Raji (cell line): ENCODE measurements around the gene OTUD1.

Source experiments
- POLR2A ChIP-seq: IDR thresholded peaks from 2 replicates; pipeline ENCODE4 v1.6.1; 2011; ENCODE audit warnings: low read depth, low read length, control low read depth; ENCODE audit not compliant: insufficient read depth

OTUD1 gene

DNA sequence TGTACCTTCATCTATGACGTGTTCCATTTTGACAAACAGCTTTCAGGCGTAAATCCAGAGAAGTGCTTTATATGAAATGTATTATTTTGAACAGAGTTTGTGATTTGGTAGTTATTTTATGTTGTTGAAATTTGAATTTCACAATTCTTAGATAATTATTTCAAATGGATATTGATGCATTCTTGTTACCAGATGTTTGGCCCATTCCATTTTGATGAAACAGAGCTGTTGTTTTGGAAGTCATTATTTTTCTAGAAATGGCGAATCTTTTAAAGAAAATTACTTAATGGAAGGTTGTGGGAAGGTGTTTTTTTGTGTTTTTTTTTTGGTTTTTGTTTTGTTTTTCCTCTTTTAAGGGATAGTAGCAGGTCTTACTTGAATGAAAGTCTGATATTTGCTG is 2.4 kb downstream of the OTUD1 start:
- TF ChIP-seq POLR2A, result no peak

DNA sequence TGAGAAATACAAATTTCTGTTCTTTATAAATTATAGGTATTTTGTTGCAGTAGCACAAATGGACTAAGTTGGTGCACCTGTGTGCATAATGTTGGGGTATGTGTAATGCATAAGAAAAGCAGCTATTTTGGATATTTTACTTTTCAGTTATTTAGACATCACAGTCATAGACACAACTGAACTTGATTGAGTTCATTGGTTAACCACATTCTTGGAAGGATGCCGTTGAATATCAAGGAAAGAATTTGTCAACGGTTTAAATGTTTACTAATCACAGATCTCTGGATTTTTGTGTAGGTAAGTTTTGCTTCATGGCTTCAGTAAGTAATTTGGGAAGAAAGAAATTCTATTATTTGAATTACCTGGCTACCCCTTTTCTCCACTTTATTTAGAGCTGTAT is 4.1 kb downstream of the OTUD1 start:
- no peak for TF ChIP-seq POLR2A

DNA sequence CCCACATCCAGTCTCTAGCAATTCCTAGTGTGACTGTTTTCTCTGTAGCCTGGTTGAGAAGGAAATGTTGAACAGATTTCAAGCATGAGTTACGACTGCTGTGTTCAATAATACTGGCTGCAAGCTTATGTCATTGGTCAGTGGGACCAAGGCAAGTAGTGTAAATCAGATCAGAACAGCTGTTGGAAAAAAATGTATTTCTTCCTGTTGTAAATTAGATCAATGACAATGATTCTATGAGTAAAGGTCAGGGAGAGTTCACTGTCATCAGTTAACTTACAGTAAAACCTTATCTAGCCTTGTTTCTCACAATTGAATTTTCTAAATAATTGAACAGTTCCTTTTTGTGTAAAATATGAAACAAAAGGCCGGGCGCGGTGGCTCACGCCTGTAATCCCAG is 6.7 kb downstream of the OTUD1 start:
- no peak for TF ChIP-seq POLR2A

DNA sequence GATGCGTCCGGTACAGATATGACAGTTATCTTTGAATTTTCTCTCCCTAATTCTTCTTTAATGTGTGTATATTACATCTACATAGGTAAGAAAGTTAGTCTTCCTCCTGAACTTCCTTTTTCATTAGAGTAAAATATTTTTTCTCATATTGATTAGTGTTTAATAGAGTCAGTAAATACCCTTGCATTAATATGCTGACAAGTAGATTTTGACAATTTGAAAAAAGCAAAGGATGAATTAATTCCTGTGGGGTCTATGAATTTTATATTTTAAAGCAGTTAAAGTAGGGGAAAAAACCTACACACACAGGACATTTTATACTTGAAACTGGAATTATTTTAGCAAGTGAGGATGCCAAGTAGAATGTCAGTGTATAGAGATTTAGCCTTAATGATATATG is 9.4 kb downstream of the OTUD1 start:
- no peak for TF ChIP-seq POLR2A

DNA sequence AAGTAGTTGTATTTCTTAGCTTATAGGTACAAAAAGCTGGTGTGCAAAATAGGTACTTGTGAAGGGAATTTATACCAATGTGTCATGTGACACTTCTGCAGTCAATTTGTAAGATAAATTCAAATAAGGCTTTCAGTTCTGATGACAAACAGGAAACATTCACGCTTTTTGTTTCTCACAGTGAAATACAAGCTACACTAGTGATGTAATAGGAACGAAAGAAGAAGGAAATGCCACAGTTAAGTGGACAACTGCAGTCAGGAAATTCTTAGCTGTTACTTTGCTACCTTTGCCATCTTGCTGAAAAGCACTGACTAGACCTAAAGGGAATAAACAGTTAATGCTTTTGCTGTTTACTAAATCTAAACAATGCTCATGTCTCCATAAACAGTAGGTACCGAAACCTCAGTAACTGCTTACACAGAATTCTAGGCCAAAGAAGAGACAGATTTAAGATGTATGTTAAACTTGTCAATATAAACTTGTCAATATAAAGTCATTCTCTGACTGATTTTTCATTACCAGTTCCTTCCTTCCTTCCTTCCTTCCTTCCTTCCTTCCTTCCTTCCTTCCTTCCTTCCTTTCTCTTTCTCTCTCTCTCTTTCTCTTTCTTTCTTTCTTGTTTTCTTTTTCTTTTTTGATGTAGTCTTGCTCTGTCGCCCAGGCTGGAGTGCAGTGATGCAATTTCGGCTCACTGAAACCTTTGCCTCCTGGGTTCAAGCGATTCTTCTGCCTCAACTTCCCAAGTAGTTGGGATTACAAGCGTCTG is 10.1 kb downstream of the OTUD1 start:
- TF ChIP-seq POLR2A, result no peak

DNA sequence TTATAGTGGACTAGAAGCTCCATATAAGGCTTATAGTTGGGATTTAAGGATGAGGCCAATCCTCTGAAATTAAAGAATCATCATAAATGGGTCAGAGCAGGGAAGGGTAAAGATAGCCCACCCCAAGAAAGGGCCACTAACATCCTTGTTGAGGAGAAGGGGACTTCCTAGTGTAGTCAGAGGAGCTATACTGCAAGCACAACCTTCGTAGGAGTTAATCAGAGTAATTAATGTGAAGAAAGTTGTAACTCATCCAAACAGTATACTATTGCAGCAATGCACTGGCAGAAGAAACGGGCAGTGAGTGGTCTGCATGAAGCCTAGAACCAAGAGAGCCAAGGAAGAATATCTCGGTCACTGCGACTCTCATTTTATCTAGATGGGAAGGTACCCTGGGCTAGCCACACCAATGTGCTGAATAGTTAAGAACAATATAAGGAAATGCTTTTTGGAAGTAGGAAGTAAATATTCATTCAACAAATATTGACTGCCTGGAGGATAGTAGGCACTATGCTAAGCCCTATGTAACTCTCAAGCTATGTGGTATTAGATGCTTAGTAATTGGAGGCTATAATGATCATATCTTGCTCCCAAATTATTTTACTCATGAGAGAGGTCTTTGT is 13.3 kb downstream of the OTUD1 start:
- TF ChIP-seq POLR2A, result no peak

DNA sequence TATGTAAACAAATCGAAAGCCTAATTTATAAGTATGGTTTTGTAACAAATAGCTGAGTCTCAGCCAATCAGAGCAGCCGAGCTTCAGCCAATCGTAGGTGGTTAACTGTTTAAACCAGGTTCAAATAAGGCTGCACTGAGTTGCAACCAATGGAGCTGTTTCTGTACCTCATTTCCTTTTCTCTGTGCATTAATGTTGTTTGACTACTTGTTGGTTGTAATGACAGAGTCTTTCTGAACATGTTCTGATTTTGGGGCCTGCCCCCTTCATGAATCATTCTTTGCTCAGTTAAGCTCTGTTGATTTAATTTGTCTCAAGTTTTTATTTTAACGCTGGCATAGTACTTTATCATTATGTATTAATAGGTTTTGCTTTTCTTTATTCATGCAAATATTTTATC is 14.6 kb downstream of the OTUD1 start:
- no peak for TF ChIP-seq POLR2A

DNA sequence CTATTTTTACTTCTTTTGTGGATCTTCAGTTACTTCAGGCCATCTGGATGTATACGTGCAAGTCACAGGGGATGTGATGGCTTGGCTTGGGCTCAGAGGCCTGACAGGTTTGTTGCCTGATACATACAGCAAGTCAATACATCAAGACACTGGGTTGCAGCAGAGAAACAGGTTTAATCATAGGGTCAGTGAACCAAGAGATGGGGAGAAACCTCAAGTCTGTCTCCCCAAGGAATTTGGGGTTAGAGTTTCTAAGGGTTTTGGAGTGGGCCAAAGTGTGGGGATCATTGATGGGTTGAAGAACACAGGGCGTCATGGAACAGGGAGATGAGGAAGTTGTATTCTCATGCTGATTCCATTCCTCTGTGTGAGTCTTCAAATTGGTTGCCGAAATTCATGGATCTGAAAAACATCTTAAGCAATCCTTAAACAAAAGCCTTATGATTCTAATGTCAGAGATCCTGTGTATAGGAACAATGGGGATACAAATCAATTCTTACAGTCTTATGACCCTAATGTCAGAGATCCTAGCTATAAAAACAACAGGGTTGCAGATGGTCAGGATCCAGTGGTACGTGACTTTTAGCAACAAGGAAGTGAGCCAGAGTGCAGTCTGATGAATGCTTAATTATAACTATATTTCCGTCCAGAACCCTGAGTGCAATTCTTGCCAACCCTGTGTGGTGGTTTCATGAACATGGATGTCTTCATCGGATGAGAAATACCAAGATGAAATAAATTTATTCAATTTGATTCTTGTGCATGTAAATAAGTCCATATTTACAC is 18.9 kb downstream of the OTUD1 start:
- TF ChIP-seq POLR2A, result no peak

DNA sequence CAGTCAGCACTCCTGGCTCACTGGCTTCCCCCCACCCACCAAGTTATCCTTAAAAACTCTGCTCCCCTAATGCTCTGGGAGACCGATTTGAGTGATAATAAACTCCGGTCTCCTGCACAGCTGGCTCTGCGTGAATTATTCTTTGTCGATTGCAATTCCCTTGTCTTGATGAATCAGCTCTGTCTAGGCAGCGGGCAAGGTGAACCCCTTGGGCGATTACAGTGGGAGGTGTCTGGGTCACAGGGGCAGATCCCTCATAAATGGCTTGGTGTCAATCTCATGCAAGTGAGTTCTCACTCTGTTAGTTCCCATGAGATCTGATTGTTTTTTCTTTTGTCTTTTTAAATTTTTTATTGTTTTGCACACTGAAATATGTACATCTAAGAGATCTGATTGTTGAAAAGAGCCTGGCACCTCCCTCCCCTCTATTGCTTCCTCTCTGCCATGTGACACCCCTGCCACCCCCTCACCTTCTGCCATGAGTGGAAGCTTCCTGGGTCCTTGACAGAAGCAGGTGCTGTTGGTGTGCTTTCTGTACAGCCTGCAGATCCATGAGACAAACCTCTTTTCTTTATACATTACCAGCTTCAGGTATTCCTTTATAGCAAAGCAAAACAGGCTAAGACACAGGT is 20.5 kb downstream of the OTUD1 start:
- no peak for TF ChIP-seq POLR2A

DNA sequence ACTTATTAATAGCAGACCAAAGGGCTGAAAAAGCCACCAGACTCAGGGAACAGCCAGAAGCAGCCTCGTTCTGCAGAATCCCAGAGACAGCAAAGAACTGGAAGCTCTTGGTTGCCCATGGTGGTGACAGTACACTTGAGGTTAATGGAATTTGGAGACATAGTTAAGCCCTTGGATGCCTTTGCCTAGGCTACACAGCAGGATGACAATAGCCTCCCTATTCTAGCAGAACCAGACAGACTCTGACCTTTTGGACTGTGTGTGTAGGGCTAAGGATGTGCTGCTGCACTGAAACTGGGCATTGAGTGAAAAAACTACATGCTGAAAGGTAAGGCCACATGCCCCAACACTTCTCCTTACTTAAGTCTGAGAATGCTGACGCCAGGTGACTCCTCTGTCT is 22.7 kb downstream of the OTUD1 start:
- no peak for TF ChIP-seq POLR2A

DNA sequence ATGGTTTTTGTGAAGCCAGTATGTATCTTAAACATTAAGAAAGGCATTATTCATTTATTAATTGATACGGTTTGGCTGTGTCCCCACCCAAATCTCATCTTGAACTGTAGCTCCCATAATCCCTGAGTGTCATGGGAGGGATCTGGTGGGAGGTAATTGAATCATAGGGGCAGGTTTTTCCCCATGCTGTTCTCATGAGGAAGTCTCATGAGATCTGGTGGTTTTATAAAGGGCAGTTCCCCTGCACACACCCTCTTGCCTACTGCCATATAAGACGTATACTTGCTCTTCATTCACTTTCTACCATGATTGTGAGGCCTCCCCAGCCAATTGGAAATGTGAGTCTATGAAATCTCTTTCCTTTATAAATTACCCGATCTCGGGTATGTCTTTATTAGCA is 28.1 kb downstream of the OTUD1 start:
- TF ChIP-seq POLR2A, result no peak

DNA sequence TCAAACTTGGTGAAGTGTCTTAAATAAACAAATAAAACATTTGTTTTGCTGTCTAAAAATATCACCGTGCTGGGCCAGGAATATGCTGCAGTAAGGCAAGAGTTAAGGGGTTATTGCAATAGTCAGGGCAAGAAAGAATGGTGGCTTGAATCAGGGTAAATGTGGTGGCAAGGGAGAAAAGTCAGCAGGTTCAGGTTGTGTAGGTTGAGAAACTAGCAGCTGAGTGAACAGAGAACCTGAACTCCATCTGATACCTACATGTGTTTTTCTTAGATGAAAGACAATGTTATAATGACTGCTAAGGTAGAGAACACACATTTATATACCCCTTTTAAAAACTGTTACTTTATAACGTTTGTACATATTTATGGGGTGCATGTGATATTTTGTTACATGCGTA is 28.7 kb downstream of the OTUD1 start:
- no peak for TF ChIP-seq POLR2A

DNA sequence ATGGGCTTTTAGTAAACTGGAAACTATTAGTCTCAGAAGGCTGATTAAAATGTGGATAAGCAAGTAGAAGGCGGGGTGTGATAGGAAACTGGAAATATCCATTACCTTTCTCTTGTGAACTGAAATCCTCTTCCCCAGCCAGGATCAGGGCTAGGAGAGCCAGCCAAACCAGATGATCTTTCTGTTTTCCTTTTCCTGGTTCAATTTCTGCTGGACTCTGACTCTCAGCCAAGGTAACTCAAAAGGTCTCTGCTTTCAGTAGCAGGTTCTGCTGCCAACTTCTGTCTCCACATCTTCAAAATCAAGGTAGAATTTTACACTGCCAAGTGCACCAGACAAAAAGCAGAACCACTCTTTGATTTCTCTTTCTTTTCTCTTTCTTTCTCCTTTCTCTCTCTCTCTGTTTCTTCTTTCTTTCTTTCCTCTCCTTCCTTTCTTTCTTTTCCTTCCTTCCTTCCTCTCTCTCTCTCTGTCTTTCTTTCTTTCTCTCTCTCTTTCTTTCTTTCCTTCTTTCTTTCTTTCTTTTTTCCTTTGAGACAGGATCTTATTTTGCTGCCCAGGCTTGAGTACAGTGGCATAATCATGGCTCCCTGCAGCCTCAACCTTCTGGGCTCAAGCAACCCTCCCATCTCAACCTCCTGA is 30.8 kb downstream of the OTUD1 start:
- TF ChIP-seq POLR2A, result no peak

DNA sequence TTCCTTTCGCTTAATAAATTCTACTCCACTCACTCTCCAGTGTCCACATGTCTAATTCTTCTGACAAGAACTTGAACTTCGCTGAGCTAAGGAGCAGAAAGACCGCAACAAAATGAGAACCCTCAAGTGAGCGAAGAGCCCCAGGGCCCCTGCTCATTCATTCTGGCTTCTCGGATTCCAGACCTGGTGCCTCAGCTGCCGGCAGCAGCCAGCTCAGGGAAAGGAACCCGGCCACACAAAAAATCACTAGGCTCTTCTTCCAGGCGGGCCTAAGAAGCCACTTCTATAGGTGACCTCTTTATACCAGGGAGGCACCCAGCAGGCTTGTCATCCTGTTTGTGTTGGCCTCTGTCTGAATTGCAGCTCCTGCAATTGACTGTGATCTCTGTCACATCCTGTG is 33.3 kb downstream of the OTUD1 start:
- TF ChIP-seq POLR2A, result no peak

DNA sequence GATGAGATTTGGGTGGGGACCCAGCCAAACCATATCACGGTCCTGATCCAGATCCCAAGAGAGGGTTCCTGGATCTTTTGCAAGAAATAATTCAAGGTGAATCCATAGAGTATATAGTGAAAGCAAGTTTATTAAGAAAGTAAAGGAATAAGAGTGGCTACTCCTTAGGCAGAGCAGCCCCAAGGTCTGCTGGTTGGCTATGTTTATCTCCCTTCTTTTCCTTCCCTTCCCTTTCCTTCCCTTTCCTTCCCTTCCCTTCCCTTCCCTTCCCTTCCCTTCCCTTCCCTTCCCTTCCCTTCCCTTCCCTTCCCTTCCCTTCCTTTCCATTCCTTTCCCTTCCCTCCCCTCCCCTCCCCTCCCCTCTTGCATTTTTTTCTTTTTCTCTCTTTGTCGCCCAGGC is 35.2 kb downstream of the OTUD1 start:
- no peak for TF ChIP-seq POLR2A
